BLaER1 treated with 17β-estradiol and CSF1 and Interleukin-3, amounts not matched to agents 10 nM and 100 nM (cell line): ENCODE data around the gene SPG21.

Experiments used
- H3K27ac ChIP-seq, 11 experiments: shearing (Covaris generic); formaldehyde crosslinking; 2 replicates each; pipeline ENCODE4 v1.8.1; 2022
- H3K27me3 ChIP-seq, 11 experiments: shearing (Covaris generic); formaldehyde crosslinking; 2 replicates each; pipeline ENCODE4 v1.8.1; 2022
- H3K36me3 ChIP-seq, 11 experiments: shearing (Covaris generic); formaldehyde crosslinking; 2 replicates each; pipeline ENCODE4 v1.8.1; 2022
- H3K4me1 ChIP-seq, 10 experiments: shearing (Covaris generic); formaldehyde crosslinking; 2 replicates each; pipeline ENCODE4 v1.8.1; 2022
- H3K4me2 ChIP-seq, 11 experiments: shearing (Covaris generic); formaldehyde crosslinking; 2 replicates each; pipeline ENCODE4 v1.8.1; 2022
- H3K4me3 ChIP-seq, 10 experiments: shearing (Covaris generic); formaldehyde crosslinking; 2 replicates each; pipeline ENCODE4 v1.8.1; 2022
- H3K9ac ChIP-seq, 11 experiments: shearing (Covaris generic); formaldehyde crosslinking; 2 replicates each; pipeline ENCODE4 v1.8.1; 2022
- H3K9me3 ChIP-seq, 11 experiments: shearing (Covaris generic); formaldehyde crosslinking; replicated peaks in 1 of 11; 2 replicates each; pipeline ENCODE4 v1.8.1; 2022
- H4K20me1 ChIP-seq, 11 experiments: shearing (Covaris generic); formaldehyde crosslinking; 2 replicates each; pipeline ENCODE4 v1.8.1; 2022
- Cebpa-rat ChIP-seq, 11 experiments: shearing (Covaris generic); IDR thresholded peaks; 2 replicates each; pipeline ENCODE4 v1.8.1; 2022

SPG21 gene

GRCh38 chr15:64982472-64982871, 7.2 kb downstream of the SPG21 start:
- Histone ChIP-seq H3K27me3 (no peaks in the 10 kb centered on the region), H3K4me1 (peaks cover 30 to 92% (median 45%) of the 10 kb centered on the region in 10 experiments), H3K4me2 (peak overlapping the region in 1 of 11 experiments; percentile 92; a peak in 1 of 22 replicates), H3K4me3 (no peak overlapping the region), H3K36me3 (peaks cover 55 to 77% (median 67%) of the 10 kb centered on the region in 11 experiments), H4K20me1 (peaks cover 0 to 29% (median 1%) of the 10 kb centered on the region in 11 experiments; a peak in 11 of 22 replicates), H3K27ac (0 out of 22 replicates have a peak overlapping the region, but pooled peaks of 2 of the 11 experiments have one; percentile 6 to 33), H3K9me3 (no peaks in the 10 kb centered on the region), H3K9ac (peak overlapping the region in 2 of 11 experiments; percentile 4 to 18; a peak in 1 of 22 replicates)
- no peak for TF ChIP-seq Cebpa-rat (IDR thresholded peaks at IDR 0.05)

- Histone ChIP-seq H3K4me2 (peak overlapping the region in 1 of 11 experiments; percentile 92; a peak in 2 of 22 replicates), H3K27ac (peak overlapping the region in 3 of 11 experiments; percentile 6 to 33 (median 15); a peak in 1 of 22 replicates), H3K4me1 (peaks cover 25 to 87% (median 39%) of the 10 kb centered on the region in 10 experiments), H3K9me3 (no peaks in the 10 kb centered on the region), H3K4me3 (no peak overlapping the region), H3K27me3 (no peaks in the 10 kb centered on the region), H4K20me1 (peaks cover 0 to 34% (median 0%) of the 10 kb centered on the region in 11 experiments; a peak in 11 of 22 replicates), H3K9ac (peak overlapping the region in 5 of 11 experiments; percentile 4 to 57 (median 25); a peak in 6 of 22 replicates), H3K36me3 (peaks cover 60 to 77% (median 70%) of the 10 kb centered on the region in 11 experiments)
- TF ChIP-seq Cebpa-rat (IDR thresholded peaks at IDR 0.05) = no peak
Observed at GRCh38 chr15:64981812-64982431, 7.8 kb downstream of the SPG21 start.

GRCh38 chr15:64979252-64979710, 10.4 kb downstream of the SPG21 start:
- Histone ChIP-seq H3K36me3 (peaks cover 85 to 100% (median 94%) of the 10 kb centered on the region in 11 experiments), H3K9me3 (no peaks in the 10 kb centered on the region), H4K20me1 (peaks cover 0 to 51% (median 0%) of the 10 kb centered on the region in 11 experiments; a peak in 11 of 22 replicates), H3K4me3 (no peak overlapping the region), H3K9ac (peak overlapping the region in 1 of 11 experiments; percentile 27; a peak in 1 of 22 replicates), H3K4me2 (0 out of 22 replicates have a peak overlapping the region, but pooled peaks of 1 of the 11 experiments have one; percentile 2), H3K27ac (no peak overlapping the region), H3K4me1 (peaks cover 4 to 60% (median 13%) of the 10 kb centered on the region in 10 experiments), H3K27me3 (no peaks in the 10 kb centered on the region)
- TF ChIP-seq Cebpa-rat (IDR thresholded peaks at IDR 0.05) = no peak

GRCh38 chr15:64975390-64975789, 14.3 kb downstream of the SPG21 start:
- H3K36me3 ChIP-seq = peaks cover 95 to 100% (median 98%) of the 10 kb centered on the region in 11 experiments
- TF ChIP-seq Cebpa-rat (IDR thresholded peaks at IDR 0.05) = no peak

GRCh38 chr15:64970698-64971097, 19.0 kb downstream of the SPG21 start:
- H3K36me3 ChIP-seq = peaks cover 93 to 100% (median 99%) of the 10 kb centered on the region in 11 experiments
- H4K20me1 ChIP-seq = peaks cover 0 to 38% (median 0%) of the 10 kb centered on the region in 11 experiments; a peak in 5 of 22 replicates

More at GRCh38 chr15:64975390-64975789, 14.3 kb downstream of the SPG21 start:
- Histone ChIP-seq H3K4me3 (no peak overlapping the region), H3K9me3 (no peaks in the 10 kb centered on the region), H3K27ac (no peak overlapping the region), H3K4me2 (no peak overlapping the region), H3K27me3 (no peaks in the 10 kb centered on the region), H4K20me1 (peaks cover 0 to 68% (median 0%) of the 10 kb centered on the region in 11 experiments; a peak in 9 of 22 replicates), H3K4me1 (peaks cover 0 to 30% (median 4%) of the 10 kb centered on the region in 10 experiments; a peak in 8 of 20 replicates), H3K9ac (no peak overlapping the region)

GRCh38 chr15:64969401-64969800, 20.3 kb downstream of the SPG21 start:
- TF ChIP-seq Cebpa-rat (IDR thresholded peaks at IDR 0.05) = no peak
- Histone ChIP-seq H3K4me2 (no peak overlapping the region), H3K36me3 (peaks cover 93 to 100% (median 99%) of the 10 kb centered on the region in 11 experiments)

More at GRCh38 chr15:64970698-64971097, 19.0 kb downstream of the SPG21 start:
- Histone ChIP-seq H3K9ac (no peak overlapping the region), H3K27me3 (no peaks in the 10 kb centered on the region), H3K9me3 (no peaks in the 10 kb centered on the region), H3K27ac (peak overlapping the region in 1 of 11 experiments; percentile 17; a peak in 1 of 22 replicates), H3K4me2 (peak overlapping the region in 2 of 11 experiments; percentile 14 to 24; a peak in 1 of 22 replicates), H3K4me3 (no peak overlapping the region), H3K4me1 (peaks cover 0 to 10% (median 2%) of the 10 kb centered on the region in 10 experiments; a peak in 7 of 20 replicates)
- no peak for TF ChIP-seq Cebpa-rat (IDR thresholded peaks at IDR 0.05)

GRCh38 chr15:64961013-64961412, 28.7 kb downstream of the SPG21 start:
- H3K27ac ChIP-seq = no peak overlapping the region
- no peak for TF ChIP-seq Cebpa-rat (IDR thresholded peaks at IDR 0.05)
- H3K36me3 ChIP-seq = peaks cover 94 to 100% (median 100%) of the 10 kb centered on the region in 11 experiments
- H3K4me1 ChIP-seq = no peaks in the 10 kb centered on the region
- no peaks in the 10 kb centered on the region for H3K27me3 ChIP-seq
- peaks cover 0 to 11% (median 7%) of the 10 kb centered on the region in 11 experiments; a peak in 15 of 22 replicates for H3K9me3 ChIP-seq
- peaks cover 0 to 22% (median 0%) of the 10 kb centered on the region in 11 experiments; a peak in 3 of 22 replicates for H4K20me1 ChIP-seq
- H3K9ac ChIP-seq = no peak overlapping the region
- no peak overlapping the region for H3K4me2 ChIP-seq
- no peak overlapping the region for H3K4me3 ChIP-seq

More at GRCh38 chr15:64969401-64969800, 20.3 kb downstream of the SPG21 start:
- Histone ChIP-seq H3K4me1 (peaks cover 0 to 10% (median 2%) of the 10 kb centered on the region in 10 experiments; a peak in 7 of 20 replicates), H3K27me3 (no peaks in the 10 kb centered on the region), H3K9ac (no peak overlapping the region), H3K4me3 (no peak overlapping the region), H3K9me3 (no peaks in the 10 kb centered on the region), H3K27ac (no peak overlapping the region), H4K20me1 (peaks cover 0 to 28% (median 0%) of the 10 kb centered on the region in 11 experiments; a peak in 5 of 22 replicates)

- Histone ChIP-seq H3K27me3 (no peaks in the 10 kb centered on the region), H3K4me1 (no peaks in the 10 kb centered on the region), H3K4me2 (no peak overlapping the region), H3K27ac (no peak overlapping the region), H3K9me3 (peaks cover 7 to 20% (median 15%) of the 10 kb centered on the region in 11 experiments; a peak in 21 of 22 replicates), H3K9ac (no peak overlapping the region), H3K36me3 (peaks cover 95 to 100% (median 100%) of the 10 kb centered on the region in 11 experiments), H4K20me1 (peaks cover 0 to 22% (median 0%) of the 10 kb centered on the region in 11 experiments; a peak in 3 of 22 replicates), H3K4me3 (no peak overlapping the region)
- no peak for TF ChIP-seq Cebpa-rat (IDR thresholded peaks at IDR 0.05)
Observed at GRCh38 chr15:64960153-64960552, 29.6 kb downstream of the SPG21 start.

- Histone ChIP-seq H3K36me3 (peaks cover 87 to 93% (median 92%) of the 10 kb centered on the region in 11 experiments), H3K4me3 (no peak overlapping the region), H3K4me1 (no peaks in the 10 kb centered on the region), H3K27ac (no peak overlapping the region), H4K20me1 (peaks cover 0 to 22% (median 0%) of the 10 kb centered on the region in 11 experiments; a peak in 3 of 22 replicates), H3K27me3 (no peaks in the 10 kb centered on the region), H3K4me2 (no peak overlapping the region), H3K9ac (no peak overlapping the region), H3K9me3 (peaks cover 9 to 30% (median 17%) of the 10 kb centered on the region in 11 experiments; a peak in 21 of 22 replicates)
- no peak for TF ChIP-seq Cebpa-rat (IDR thresholded peaks at IDR 0.05)
Observed at GRCh38 chr15:64959128-64959527, 30.6 kb downstream of the SPG21 start.
